SK-N-SH (cell line): ENCODE results near the gene MAD1L1. TPM values are rescaled to one million over a fixed set of nuclear protein-coding genes. Genes with fewer than 3 reads are reported as not detected.

ENCODE experiments used
- CTCF ChIA-PET: fragments of 300-600, 350-600 bp; formaldehyde crosslinking; extraction: SDS; loops from one replicate; lab custom pipeline; 2021; lab: Yijun Ruan, JAX
- POLR2A ChIA-PET: fragments of 350-600 bp; sonication (Branson Sonifier 250); formaldehyde crosslinking; extraction: SDS; loops from one replicate; lab custom pipeline; 2020; ENCODE audit warnings: antibody characterized with exemption, inconsistent platforms; lab: Yijun Ruan, JAX
- DNase-seq: peaks from one replicate; pipeline ENCODE4 v3.0.0; 2012
- H2AFZ ChIP-seq: fragments of 200-600 bp; sonication (generic); 2 replicates; pipeline ENCODE4 v1.8.1; 2016; ENCODE audit warnings: antibody characterized with exemption, mild to moderate bottlenecking, low read depth
- H3F3A ChIP-seq: fragments of 200-600 bp; sonication (generic); replicated peaks from 2 replicates; pipeline ENCODE3; 2016; ENCODE audit warnings: antibody characterized with exemption, mild to moderate bottlenecking; ENCODE audit not compliant: insufficient read depth
- H3K27ac ChIP-seq, 2 experiments: fragments of 200-500 bp in 1 of 2; fragments of 200-600 bp in 1 of 2; sonication (Bioruptor generic) in 1 of 2; sonication (generic), shearing (Covaris generic) in 1 of 2; 2 replicates each; pipeline versions ENCODE4 v1.5.1 to v1.6.1; 2014 to 2016; ENCODE audit warnings: low read depth in 2 of 2, inconsistent platforms in 1 of 2, low read length in 1 of 2, mild to moderate bottlenecking in 1 of 2, mixed read lengths in 1 of 2
- H3K27me3 ChIP-seq: fragments of 200-600 bp; sonication (generic), shearing (Covaris generic); 2 replicates; pipeline ENCODE4 v1.6.1; 2016; ENCODE audit warnings: mixed run types; ENCODE audit not compliant: insufficient read depth
- H3K36me3 ChIP-seq, 2 experiments: fragments of 200-500 bp in 1 of 2; fragments of 200-600 bp in 1 of 2; sonication (Bioruptor generic) in 1 of 2; sonication (generic) in 1 of 2; replicated peaks in 1 of 2; 2 replicates each; pipeline versions ENCODE3 to v1.5.1; 2014 to 2016; ENCODE audit warnings: low read length in 1 of 2, mild to moderate bottlenecking in 1 of 2; ENCODE audit not compliant: insufficient read depth in 2 of 2, control insufficient read depth in 1 of 2
- H3K4me1 ChIP-seq, 2 experiments: fragments of 200-500 bp in 1 of 2; fragments of 200-600 bp in 1 of 2; sonication (Bioruptor generic) in 1 of 2; sonication (generic), shearing (Covaris generic) in 1 of 2; 2 replicates each; pipeline versions ENCODE4 v1.5.1 to v1.6.1; 2014 to 2016; ENCODE audit warnings: low read depth in 1 of 2, low read length in 1 of 2, mixed run types in 1 of 2; ENCODE audit not compliant: insufficient read depth in 2 of 2, control insufficient read depth in 1 of 2
- H3K4me2 ChIP-seq: fragments of 200-600 bp; sonication (generic), shearing (Covaris generic); 2 replicates; pipeline ENCODE4 v1.6.1; 2017; ENCODE audit warnings: mixed run types
- H3K4me3 ChIP-seq, 2 experiments: fragments of 200-500 bp in 1 of 2; fragments of 200-600 bp in 1 of 2; sonication (Bioruptor generic) in 1 of 2; sonication (generic), shearing (Covaris generic) in 1 of 2; 2 replicates each; pipeline versions ENCODE4 v1.5.1 to v1.8.1; 2014 to 2016; ENCODE audit warnings: low read depth in 2 of 2, inconsistent platforms in 1 of 2, low read length in 1 of 2, mild to moderate bottlenecking in 1 of 2, mixed read lengths in 1 of 2, moderate library complexity in 1 of 2
- H3K79me2 ChIP-seq: fragments of 200-600 bp; sonication (generic); 2 replicates; pipeline ENCODE4 v1.8.1; 2017; ENCODE audit warnings: mild to moderate bottlenecking; ENCODE audit not compliant: insufficient read depth
- H3K9ac ChIP-seq: fragments of 200-600 bp; sonication (generic); 2 replicates; pipeline ENCODE4 v1.6.1; 2017; ENCODE audit warnings: mixed run types
- H3K9me2 ChIP-seq: fragments of 200-600 bp; sonication (generic); 2 replicates; pipeline ENCODE4 v1.6.1; 2017; ENCODE audit warnings: mixed run types
- H3K9me3 ChIP-seq: fragments of 200-600 bp; sonication (generic); 2 replicates; pipeline ENCODE4 v1.6.1; 2017; ENCODE audit warnings: mixed run types, mild to moderate bottlenecking, moderate library complexity
- H4K20me1 ChIP-seq: fragments of 200-600 bp; sonication (generic); 2 replicates; pipeline ENCODE4 v1.6.1; 2017; ENCODE audit warnings: mild to moderate bottlenecking, mixed run types; ENCODE audit not compliant: insufficient read depth
- CHD2 ChIP-seq: fragments of 150-350 bp; IDR thresholded peaks from 2 replicates; pipeline ENCODE4 v1.6.1; 2018; ENCODE audit warnings: low read length; ENCODE audit not compliant: partially characterized antibody
- ELF1 ChIP-seq: IDR thresholded peaks from 2 replicates; pipeline ENCODE4 v1.4.0; 2012
- EP300 ChIP-seq, 2 experiments: IDR thresholded peaks; 2 replicates each; pipeline versions ENCODE4 v1.4.0 to v1.6.1; 2012; ENCODE audit warnings: borderline replicate concordance in 1 of 2, low read depth in 1 of 2, low read length in 1 of 2
- FOXJ3 ChIP-seq: sonication (generic); formaldehyde crosslinking; IDR thresholded peaks from 2 replicates; pipeline ENCODE4 v1.5.1; 2020; ENCODE audit warnings: mild to moderate bottlenecking, missing genetic modification reagents
- IRF3 ChIP-seq: fragments of 150-350 bp; IDR thresholded peaks from 2 replicates; pipeline ENCODE4 v1.6.1; 2016; ENCODE audit warnings: mild to moderate bottlenecking, low read depth, low read length
- JUND ChIP-seq: IDR thresholded peaks from 2 replicates; pipeline ENCODE4 v1.4.0; 2012
- MAX ChIP-seq: IDR thresholded peaks from 2 replicates; pipeline ENCODE4 v1.4.0; 2012; ENCODE audit warnings: low read depth
- MEF2A ChIP-seq: IDR thresholded peaks from 2 replicates; pipeline ENCODE4 v1.4.0; 2012; ENCODE audit warnings: low read depth, borderline replicate concordance
- MXI1 ChIP-seq: IDR thresholded peaks from 2 replicates; pipeline ENCODE4 v1.6.1; 2012; ENCODE audit warnings: mild to moderate bottlenecking, low read depth, low read length, improper control_type of control experiment
- NRF1 ChIP-seq: IDR thresholded peaks from 2 replicates; pipeline ENCODE4 v1.6.1; 2012; ENCODE audit warnings: low read depth, mild to moderate bottlenecking, low read length
- RAD21 ChIP-seq: IDR thresholded peaks from 2 replicates; pipeline ENCODE4 v1.6.1; 2012; ENCODE audit warnings: mild to moderate bottlenecking, low read length
- REST ChIP-seq: IDR thresholded peaks from 2 replicates; pipeline ENCODE4 v1.6.1; 2012; ENCODE audit warnings: mild to moderate bottlenecking, low read depth, low read length, moderate library complexity
- RFX5 ChIP-seq: IDR thresholded peaks from 2 replicates; pipeline ENCODE4 v1.6.1; 2012; ENCODE audit warnings: mild to moderate bottlenecking, improper control_type of control experiment, low read length
- TEAD4 ChIP-seq: IDR thresholded peaks from 2 replicates; pipeline ENCODE4 v1.4.0; 2012; ENCODE audit warnings: mild to moderate bottlenecking, borderline replicate concordance; ENCODE audit not compliant: insufficient read depth
- USF2 ChIP-seq: fragments of 150-350 bp; IDR thresholded peaks from 2 replicates; pipeline ENCODE4 v1.6.1; 2017; ENCODE audit warnings: antibody characterized with exemption, low read length, low read depth, borderline replicate concordance
- WGBS: methylation state at CpG from one replicate; pipeline ENCODE4 v1.1.6; 2017; ENCODE audit warnings: low lambda C conversion rate; 5-methylcytosine and 5-hydroxymethylcytosine counted together
- polyA plus RNA-seq, 3 experiments: library from polyadenylated mRNA; depleted of rRNA; stranded (reverse); fragments of >200 nt; gene quantifications; 2 replicates each; pipeline ENCODE4 v1.2.3, GENCODE V29; 2012

MAD1L1 gene
- polyA plus RNA-seq, 1 of the 3 experiments (the other 2 are of a cell fraction) = 46.2 TPM

GRCh38 chr7:2251841-2252771 is 19.4 kb upstream of the MAD1L1 start:
- Histone ChIP-seq H3K4me2 (no peak overlapping the region), H3F3A (peaks cover 32% of the 10 kb centered on the region), H3K27ac (peak overlapping the region in 1 of 2 experiments; percentile 43; a peak in 1 of 4 replicates), H4K20me1 (no peaks in the 10 kb centered on the region), H3K27me3 (no peaks in the 10 kb centered on the region), H3K9me3 (no peaks in the 10 kb centered on the region), H3K9me2 (no peaks in the 10 kb centered on the region), H2AFZ (no peak overlapping the region), H3K9ac (no peak overlapping the region), H3K36me3 (peaks cover 0 to 17% of the 10 kb centered on the region in 2 experiments), H3K79me2 (no peaks in the 10 kb centered on the region; the same call in 1 of the 2 replicates), H3K4me1 (peaks cover 5 to 16% of the 10 kb centered on the region in 2 experiments; a peak in 3 of 4 replicates), H3K4me3 (no peak overlapping the region)
- peak; percentile 74 for DNase-seq
- 92% methylated on average over 16 of the region's 24 CpGs for WGBS
- ChIA-PET POLR2A (no interaction called here), CTCF (interaction anchor here (1.1 to 2.9 kb wide), 3 partner anchors 10 to 96 kb away, joined by 5 to 16 read pairs (median 14); partner anchors contain the start of genes MRM2 and NUDT1)
- TF ChIP-seq CHD2 (no peak), MEF2A (no peak), EP300 (IDR thresholded peaks at IDR 0.05; ENCODE audit: borderline replicate concordance in 1 of 2, low read depth in 1 of 2, low read length in 1 of 2) (no peak), MAX (no peak), TEAD4 (no peak), JUND (no peak), NRF1 (no peak), RAD21 (no peak), RFX5 (no peak), ELF1 (no peak), REST (no peak), IRF3 (no peak), FOXJ3 (CRISPR knock-in tag) (no peak), MXI1 (no peak), USF2 (no peak)
